H1 (cell line): Measurements from ENCODE around the gene PKP3. TPM values are rescaled to one million over a fixed set of nuclear protein-coding genes. Genes with fewer than 3 reads are reported as not detected.
A peak's percentile ranks its signal among the peaks of the same experiment; 100 is the strongest.
"Not testable (repeated sequence)": the region's sequence is repeated elsewhere in the genome, so short reads cannot be mapped to it uniquely, and the experiment has no call there.

ENCODE experiments used
- CTCF ChIA-PET: fragments of 300-600 bp; sonication (Branson Sonifier 250); formaldehyde crosslinking; loops from one replicate; lab custom pipeline; 2021; ENCODE audit not compliant: partially characterized antibody; lab: Charles Lee
- POLR2A ChIA-PET: fragments of 300-600 bp; sonication (Branson Sonifier 250); formaldehyde crosslinking; loops from one replicate; lab custom pipeline; 2021; ENCODE audit warnings: inconsistent platforms; ENCODE audit not compliant: partially characterized antibody; lab: Charles Lee
- DNase-seq, 2 experiments: peaks; one replicate each; pipeline versions ENCODE4 v3.0.0 to v3.0.0-alpha.2; 2010 to 2022; ENCODE audit warnings: low spot score in 2 of 2, low read depth in 1 of 2, mixed read lengths in 1 of 2
- FAIRE-seq: peaks from 2 replicates; lab custom pipeline; 2011; peaks lifted over from hg19 to GRCh38; lab: Jason Lieb, UNC
- H2AFZ ChIP-seq: 2 replicates; pipeline ENCODE4 v1.8.1; 2012; ENCODE audit warnings: low read length, inconsistent platforms
- H2AK5ac ChIP-seq: 2 replicates; pipeline ENCODE4 v1.6.1; 2013; ENCODE audit warnings: low read depth, low read length
- H2BK120ac ChIP-seq: replicated peaks from 2 replicates; pipeline ENCODE3; 2013; ENCODE audit warnings: low read depth, low read length, inconsistent platforms
- H2BK12ac ChIP-seq: 2 replicates; pipeline ENCODE4 v1.6.1; 2013; ENCODE audit warnings: low read depth, low read length
- H2BK15ac ChIP-seq: 2 replicates; pipeline ENCODE4 v1.6.1; 2013; ENCODE audit warnings: low read length
- H2BK20ac ChIP-seq: 2 replicates; pipeline ENCODE4 v1.6.1; 2013; ENCODE audit warnings: low read length
- H2BK5ac ChIP-seq: 2 replicates; pipeline ENCODE4 v1.6.1; 2013; ENCODE audit warnings: low read depth, low read length
- H3K14ac ChIP-seq: 2 replicates; pipeline ENCODE4 v1.6.1; 2013; ENCODE audit warnings: inconsistent platforms; ENCODE audit not compliant: insufficient read length
- H3K18ac ChIP-seq: 2 replicates; pipeline ENCODE4 v1.6.1; 2013; ENCODE audit warnings: low read length; ENCODE audit errors: extremely low read depth
- H3K23ac ChIP-seq: 2 replicates; pipeline ENCODE4 v1.6.1; 2013; ENCODE audit warnings: inconsistent platforms; ENCODE audit not compliant: insufficient read length
- H3K23me2 ChIP-seq: 2 replicates; pipeline ENCODE4 v1.6.1; 2013; ENCODE audit warnings: low read depth, low read length
- H3K27ac ChIP-seq: 2 replicates; pipeline ENCODE4 v1.6.1; 2011; ENCODE audit warnings: low read depth, low read length, inconsistent platforms
- H3K27me3 ChIP-seq, 4 experiments: replicated peaks in 1 of 4; 1 replicate in 1 of 4; 2 replicates in 3 of 4; pipeline versions ENCODE4 v1.6.1 to v1.8.1; 2011 to 2013; ENCODE audit warnings: low read length in 3 of 4, mild to moderate bottlenecking in 3 of 4, inconsistent platforms in 2 of 4, mixed read lengths in 2 of 4, moderate library complexity in 1 of 4; ENCODE audit not compliant: control insufficient read depth in 3 of 4, insufficient read depth in 3 of 4; ENCODE audit errors: extremely low read depth in 1 of 4
- H3K36me3 ChIP-seq, 4 experiments: 2 replicates each; pipeline versions ENCODE4 v1.6.1 to v1.8.1; 2011 to 2013; ENCODE audit warnings: mild to moderate bottlenecking in 4 of 4, low read length in 3 of 4, moderate library complexity in 2 of 4, control low read depth in 1 of 4, inconsistent platforms in 1 of 4; ENCODE audit not compliant: insufficient read depth in 4 of 4, control insufficient read depth in 2 of 4
- H3K4ac ChIP-seq: replicated peaks from 2 replicates; pipeline ENCODE3; 2013; ENCODE audit warnings: low read length, low read depth, mixed read lengths, inconsistent platforms; ENCODE audit not compliant: insufficient read length
- H3K4me1 ChIP-seq, 4 experiments: replicated peaks in 1 of 4; 1 replicate in 1 of 4; 2 replicates in 3 of 4; pipeline versions ENCODE4 v1.6.1 to v1.8.1; 2011 to 2013; ENCODE audit warnings: low read length in 3 of 4, inconsistent platforms in 2 of 4, mixed read lengths in 1 of 4; ENCODE audit not compliant: insufficient read depth in 4 of 4, control insufficient read depth in 3 of 4
- H3K4me2 ChIP-seq, 2 experiments: 2 replicates each; pipeline versions ENCODE4 v1.6.1 to v1.8.1; 2011 to 2013; ENCODE audit warnings: low read depth in 2 of 2, low read length in 2 of 2, control low read depth in 1 of 2, inconsistent platforms in 1 of 2, mild to moderate bottlenecking in 1 of 2; ENCODE audit not compliant: insufficient read depth in 1 of 2
- H3K4me3 ChIP-seq, 4 experiments: fragments of 200-600, 300-600 bp in 1 of 4; sonication (generic), shearing (Covaris generic), sonication (Bioruptor Twin) in 1 of 4; 2 replicates each; pipeline versions ENCODE4 v1.5.1 to v1.8.1; 2011 to 2016; ENCODE audit warnings: low read length in 4 of 4, low read depth in 3 of 4, control low read depth in 2 of 4, inconsistent platforms in 2 of 4, mild to moderate bottlenecking in 2 of 4, mixed read lengths in 1 of 4, moderate library complexity in 1 of 4; ENCODE audit not compliant: insufficient read depth in 2 of 4; ENCODE audit errors: extremely low read depth in 1 of 4
- H3K56ac ChIP-seq: replicated peaks from 2 replicates; pipeline ENCODE3; 2013; ENCODE audit warnings: low read depth, mild to moderate bottlenecking, mixed read lengths, low read length, inconsistent platforms; ENCODE audit not compliant: insufficient read length
- H3K79me1 ChIP-seq: 2 replicates; pipeline ENCODE4 v1.6.1; 2013; ENCODE audit warnings: low read depth, low read length, control low read depth
- H3K79me2 ChIP-seq, 2 experiments: 2 replicates each; pipeline versions ENCODE4 v1.6.1 to v1.8.1; 2012 to 2013; ENCODE audit warnings: low read length in 2 of 2, mild to moderate bottlenecking in 2 of 2, inconsistent platforms in 1 of 2; ENCODE audit not compliant: insufficient read depth in 2 of 2, control insufficient read depth in 1 of 2
- H3K9ac ChIP-seq, 4 experiments: replicated peaks in 1 of 4; 1 replicate in 1 of 4; 2 replicates in 3 of 4; pipeline versions ENCODE4 v1.6.1 to v1.8.1; 2011 to 2013; ENCODE audit warnings: low read depth in 3 of 4, low read length in 3 of 4, control low read depth in 2 of 4, mild to moderate bottlenecking in 2 of 4, moderate library complexity in 2 of 4, inconsistent platforms in 1 of 4; ENCODE audit errors: extremely low read depth in 1 of 4
- H3K9me3 ChIP-seq, 2 experiments: 2 replicates each; pipeline versions ENCODE4 v1.6.1 to v1.8.1; 2012 to 2013; ENCODE audit warnings: mild to moderate bottlenecking in 2 of 2, moderate library complexity in 2 of 2, control low read depth in 1 of 2, inconsistent platforms in 1 of 2, low read depth in 1 of 2, low read length in 1 of 2, mixed read lengths in 1 of 2; ENCODE audit not compliant: insufficient read depth in 2 of 2
- H4K20me1 ChIP-seq, 2 experiments: replicated peaks in 1 of 2; 2 replicates each; pipeline versions ENCODE3 to v1.8.1; 2011 to 2013; ENCODE audit warnings: inconsistent platforms in 2 of 2, low read length in 2 of 2, mild to moderate bottlenecking in 1 of 2; ENCODE audit not compliant: insufficient read depth in 2 of 2, control insufficient read depth in 1 of 2
- H4K5ac ChIP-seq: 2 replicates; pipeline ENCODE4 v1.6.1; 2013; ENCODE audit warnings: low read length, low read depth, mixed read lengths, inconsistent platforms; ENCODE audit not compliant: insufficient read length
- H4K8ac ChIP-seq: 2 replicates; pipeline ENCODE4 v1.8.0; 2013; ENCODE audit warnings: mild to moderate bottlenecking, moderate library complexity, low read length, inconsistent platforms; ENCODE audit not compliant: insufficient read depth; ENCODE audit errors: extremely low read depth
- H4K91ac ChIP-seq: replicated peaks from 2 replicates; pipeline ENCODE3; 2013; ENCODE audit warnings: low read length, mixed read lengths, inconsistent platforms; ENCODE audit not compliant: insufficient read length
- WGBS, 2 experiments: shearing (Covaris generic) in 1 of 2; methylation state at CpG; one replicate each; pipeline versions ENCODE4 v1.1.6 to v1.1.7; 2013 to 2015; ENCODE audit warnings: low lambda C conversion rate in 2 of 2, mixed read lengths in 2 of 2, inconsistent platforms in 1 of 2, low coverage in 1 of 2, missing lambda C conversion rate in 1 of 2; ENCODE audit not compliant: insufficient replicate concordance in 2 of 2, insufficient coverage in 1 of 2, insufficient read length in 1 of 2; ENCODE audit errors: extremely low coverage in 1 of 2, missing lambda C conversion rate in 1 of 2; 5-methylcytosine and 5-hydroxymethylcytosine counted together
- polyA plus RNA-seq, 7 experiments: library from polyadenylated mRNA; depleted of rRNA in 3 of 7; stranded (reverse) in 5 of 7; unstranded in 2 of 7; fragments of >200 nt in 5 of 7; fragments of 200-250 nt in 2 of 7; gene quantifications; 1 replicate in 5 of 7; 2 replicates in 1 of 7; 4 replicates in 1 of 7; pipeline versions ENCODE4 v1.2.1 to v1.2.3, GENCODE V29; 2011 to 2013; ENCODE audit warnings: missing spikeins in 2 of 7, mixed read lengths in 2 of 7
- total RNA-seq: library from RNA; stranded (reverse); fragmentation: NEBNext Ultra II Directional; extraction: Animal tissue kit (Norgen Biotek cat#: 25700); gene quantifications from 2 replicates; pipeline ENCODE4 v1.2.1, GENCODE V29; 2021

The PKP3 gene
- total and polyA plus RNA-seq, 2 of the 8 experiments (the other 6 are each of a cell fraction or from before 2014, with no cell fraction given): 16.7 to 28.7 TPM

DNA sequence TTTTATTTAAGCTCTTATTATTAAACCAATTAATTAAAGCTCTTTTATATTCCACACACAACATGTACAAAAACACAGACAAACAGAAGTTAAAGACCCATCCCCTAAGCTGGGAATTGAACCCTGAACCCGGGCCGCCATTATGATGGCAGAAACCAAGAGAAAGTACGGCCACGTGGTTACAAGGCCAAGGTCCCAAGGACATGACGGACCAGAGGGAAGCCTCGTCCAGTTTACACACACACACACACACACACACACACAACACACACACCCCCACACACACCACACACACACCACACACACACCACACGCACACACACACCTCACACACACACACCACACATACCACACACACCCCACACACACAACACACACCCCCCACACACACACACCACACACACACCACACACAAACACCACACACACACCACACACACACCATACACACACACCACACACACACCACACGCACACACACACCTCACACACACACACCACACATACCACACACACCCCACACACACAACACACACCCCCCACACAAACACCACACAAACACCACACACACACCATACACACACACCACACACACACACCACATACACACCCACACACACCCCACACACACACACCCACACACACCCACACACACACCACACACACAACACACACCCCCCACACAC is 44.6 kb upstream of the PKP3 start:
- ChIA-PET CTCF (interaction anchor here (0.6 to 1.2 kb wide), 6 partner anchors 11 to 99 kb away, joined by 3 to 7 read pairs (median 3); no protein-coding TSS in a partner anchor), POLR2A (interaction anchor here (0.8 to 1.9 kb wide), 6 partner anchors 10 to 37 kb away, joined by 3 to 8 read pairs (median 3); no protein-coding TSS in a partner anchor)
- not testable (repeated sequence) for H3K79me1 ChIP-seq, H3K4ac ChIP-seq, H3K4me2 ChIP-seq, H3K14ac ChIP-seq, H2BK20ac ChIP-seq, H3K9ac ChIP-seq, H3K23me2 ChIP-seq, DNase-seq, H4K8ac ChIP-seq, H2BK5ac ChIP-seq, H4K91ac ChIP-seq, H3K4me1 ChIP-seq, H4K5ac ChIP-seq, H3K23ac ChIP-seq, H3K9me3 ChIP-seq, H4K20me1 ChIP-seq, H2BK120ac ChIP-seq, H3K36me3 ChIP-seq, H3K27me3 ChIP-seq, H3K18ac ChIP-seq, H3K27ac ChIP-seq, FAIRE-seq, H3K79me2 ChIP-seq, H3K4me3 ChIP-seq, H2AFZ ChIP-seq
- 94% methylated on average over 7 of the region's 8 CpGs; no CpG with 5 or more reads in 1 of the 2 experiments for WGBS, 2 experiments
- H3K56ac ChIP-seq: peak overlapping the region; percentile 99
- H2AK5ac ChIP-seq: 0 out of 2 replicates have a peak overlapping the region, but pooled peaks have one; percentile 95
- H2BK15ac ChIP-seq: peak overlapping the region; percentile 48
- peak overlapping the region; percentile 92; the same call in 1 of the 2 replicates for H2BK12ac ChIP-seq
